Smooth muscle cell of the coronary artery (primary cell): ENCODE results near the gene PXMP2. TPM values are rescaled to one million over a fixed set of nuclear protein-coding genes. Genes with fewer than 3 reads are reported as not detected.

ENCODE experiments used
- total RNA-seq: library from RNA; depleted of rRNA; stranded (reverse); fragments of >200 nt; gene quantifications from 2 replicates; pipeline ENCODE4 v1.2.3, GENCODE V29; 2014; ENCODE audit warnings: low replicate concordance

Gene PXMP2
- 15.3 and 18.6 TPM in 2 replicates for total RNA-seq

DNA sequence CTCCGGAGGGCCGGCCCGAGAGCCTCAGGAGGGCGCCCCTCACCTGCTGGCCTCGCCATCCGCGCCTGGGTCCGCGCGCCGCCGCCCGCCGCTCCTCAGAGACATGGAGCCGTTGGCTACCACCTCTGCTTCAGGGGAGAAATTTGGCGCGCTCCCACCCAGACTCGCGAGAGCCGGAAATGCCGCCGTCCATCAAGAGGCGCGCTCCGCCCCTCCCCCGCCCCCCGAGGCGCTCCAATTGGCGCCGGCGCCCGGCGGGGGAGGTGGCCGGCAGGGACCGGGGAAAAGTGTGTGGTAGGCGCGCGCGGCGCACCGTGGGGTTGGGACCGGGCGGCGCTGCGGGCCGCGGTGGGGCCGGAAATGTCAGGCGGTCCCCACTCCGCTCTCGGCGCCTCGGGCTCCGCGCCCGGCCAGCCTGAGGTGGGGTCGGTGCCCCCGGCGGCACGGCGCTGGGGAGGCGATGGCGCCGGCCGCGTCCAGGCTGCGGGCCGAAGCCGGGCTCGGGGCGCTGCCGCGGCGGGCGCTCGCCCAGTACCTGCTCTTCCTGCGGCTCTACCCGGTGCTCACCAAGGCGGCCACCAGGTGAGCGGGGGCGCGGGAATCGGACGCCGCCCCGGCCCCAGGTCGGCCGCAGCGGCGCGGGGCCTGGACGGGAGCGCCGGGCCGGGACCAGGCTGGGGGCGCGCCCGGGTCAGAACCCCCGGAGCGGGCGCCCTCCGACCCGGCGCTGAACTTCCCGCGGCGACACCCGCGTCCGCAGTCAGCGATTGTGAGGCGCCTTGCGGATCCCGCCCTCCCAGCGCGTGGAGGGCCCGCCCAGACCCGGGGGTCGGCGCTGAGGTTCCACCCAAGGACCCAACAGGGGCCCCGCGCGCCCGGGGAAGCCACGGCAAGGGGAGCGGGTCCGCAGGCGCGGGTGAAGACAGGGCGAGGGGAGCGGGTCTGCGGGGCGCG is at the start of gene PXMP2, which contains the start of gene POLE:
Gene PXMP2, plus strand, starts transcription at position 377 of the 954 bp plus-strand sequence. Its CDS starts 84 bp downstream, at position 461.
Gene POLE, minus strand, starts transcription at position 132 of the 954 bp plus-strand sequence. Its CDS starts 27 bp downstream, at position 105.

GRCh38 chr12:132710405-132711079 is 23.2 kb downstream of the PXMP2 start, which contains the start of gene PGAM5:
PGAM5 (plus strand) TSS chr12:132710842; CDS start chr12:132710877, 35 bp downstream.

Other genes with a start within 250 kb of the PXMP2 start
- 0.47 and 1.4 TPM in 2 replicates for gene FBRSL1, start 197.4 kb upstream of the PXMP2 start, total RNA-seq
- gene LRCOL1, start 77.0 kb upstream of the PXMP2 start, total RNA-seq, result not detected in 2 replicates
- gene P2RX2, start 68.8 kb upstream of the PXMP2 start, total RNA-seq, result not detected in 2 replicates
- gene POLE, start 245 bp upstream of the PXMP2 start, total RNA-seq, result 12.5 and 20.8 TPM in 2 replicates
- 17.0 and 29.2 TPM in 2 replicates for gene PGAM5, start 23.3 kb downstream of the PXMP2 start, total RNA-seq
- gene ANKLE2, start 74.2 kb downstream of the PXMP2 start, total RNA-seq, result 59.5 and 110 TPM in 2 replicates
- gene GOLGA3, start 141.3 kb downstream of the PXMP2 start, total RNA-seq, result 145 and 157 TPM in 2 replicates
- gene CHFR, start 200.0 kb downstream of the PXMP2 start, total RNA-seq, result 26.2 and 39.8 TPM in 2 replicates